BJ (cell line): Measurements from ENCODE around the gene SCIN. TPM values are rescaled to one million over a fixed set of nuclear protein-coding genes. Genes with fewer than 3 reads are reported as not detected.
"Not testable (repeated sequence)": the region's sequence is repeated elsewhere in the genome, so short reads cannot be mapped to it uniquely, and the experiment has no call there.

Experiments used
- CTCF ChIA-PET: fragments of 350-600 bp; formaldehyde crosslinking; extraction: SDS; loops from one replicate; lab custom pipeline; 2021; ENCODE audit warnings: antibody characterized with exemption, inconsistent platforms; lab: Yijun Ruan, JAX
- POLR2A ChIA-PET: fragments of 300-600 bp; sonication (Branson Sonifier 250); formaldehyde crosslinking; extraction: SDS; loops from one replicate; lab custom pipeline; 2021; ENCODE audit warnings: antibody characterized with exemption; lab: Charles Lee
- DNase-seq: peaks from one replicate; pipeline ENCODE4 v3.0.0-alpha.2; 2011; ENCODE audit warnings: low read depth
- H3K27me3 ChIP-seq: 2 replicates; pipeline ENCODE4 v1.6.0; 2011; ENCODE audit warnings: low read length; ENCODE audit not compliant: control insufficient read depth, insufficient read depth
- H3K36me3 ChIP-seq: 2 replicates; pipeline ENCODE4 v1.5.1; 2011; ENCODE audit warnings: low read length; ENCODE audit not compliant: control insufficient read depth, insufficient read depth
- H3K4me3 ChIP-seq: 2 replicates; pipeline ENCODE4 v1.5.1; 2011; ENCODE audit warnings: low read depth, mild to moderate bottlenecking, control low read depth, low read length
- CTCF ChIP-seq: IDR thresholded peaks from 2 replicates; pipeline ENCODE4 v1.5.1; 2011; ENCODE audit warnings: low read depth, mild to moderate bottlenecking, control low read depth, inconsistent platforms, low read length, moderate library complexity; ENCODE audit not compliant: insufficient read depth
- polyA minus RNA-seq: library from RNA; depleted of rRNA, polyadenylated mRNA; stranded (reverse); fragments of >200 nt; gene quantifications from 2 replicates; pipeline ENCODE4 v1.2.3, GENCODE V29; 2011; rRNA and poly(A)+ RNA removed
- polyA plus RNA-seq: library from polyadenylated mRNA; depleted of rRNA; stranded (reverse); fragments of >200 nt; gene quantifications from 2 replicates; pipeline ENCODE4 v1.2.3, GENCODE V29; 2011; rRNA removed

Gene SCIN
- polyA plus RNA-seq (0.06 and 0.17 TPM in 2 replicates), polyA minus RNA-seq (0.05 and 0.09 TPM in 2 replicates)

- TF ChIP-seq CTCF: no peak
- Histone ChIP-seq H3K27me3 (peaks cover 7% of the 10 kb centered on the region), H3K36me3 (no peaks in the 10 kb centered on the region), H3K4me3 (peak within 1 kb of the TSS; percentile 28)
- POLR2A ChIA-PET: no interaction called here
- CTCF ChIA-PET: interaction anchor here (1.2 kb wide), 1 partner anchor 10 kb away, joined by 3 read pairs; no protein-coding TSS in a partner anchor
- no peak for DNase-seq
These were observed at the start of gene SCIN for GRCh38 chr7:12570534-12571461. Gene SCIN, plus strand, starts transcription at chr7:12570720. Its CDS starts 67 bp downstream, at chr7:12570787.

DNA sequence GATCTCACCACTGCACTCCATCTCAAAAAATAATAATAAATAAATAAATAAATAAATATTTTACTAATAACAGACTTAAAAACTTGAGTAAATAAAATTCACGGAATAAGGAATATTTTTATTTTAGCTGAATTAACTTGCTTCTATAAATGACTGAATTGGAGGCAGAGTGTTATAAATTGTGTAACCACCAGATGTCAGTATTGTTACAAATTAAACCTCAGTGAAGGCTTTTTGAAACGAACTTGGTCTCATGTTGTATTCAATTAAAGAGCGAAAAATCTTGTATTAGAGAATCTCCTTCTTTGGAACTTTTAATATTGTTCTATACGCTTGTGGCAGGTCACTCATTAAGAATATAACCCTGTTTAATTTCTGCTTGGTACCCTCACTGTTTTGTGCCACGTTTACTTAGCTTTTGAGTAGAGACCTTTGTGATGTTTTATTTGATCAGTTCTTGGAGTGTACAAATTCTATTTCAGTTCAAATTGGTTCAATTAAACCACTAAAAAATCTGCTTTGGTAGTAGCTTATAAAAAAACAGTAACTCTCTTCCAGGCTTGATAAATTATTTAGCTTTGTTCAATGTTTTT is 45.6 kb upstream of the SCIN start:
- Histone ChIP-seq H3K36me3 (no peaks in the 10 kb centered on the region), H3K27me3 (no peaks in the 10 kb centered on the region), H3K4me3 (no peak overlapping the region)
- ChIA-PET POLR2A (no interaction called here), CTCF (interaction anchor here (0.7 to 2.8 kb wide), 14 partner anchors 10 to 742 kb away, joined by 3 to 35 read pairs (median 4); partner anchors contain the start of gene ARL4A)
- DNase-seq: peak; percentile 7
- peak; percentile 45 for TF ChIP-seq CTCF

GRCh38 chr7:12526693-12527092 is 43.8 kb upstream of the SCIN start:
- POLR2A ChIA-PET, H3K36me3 ChIP-seq, DNase-seq, H3K4me3 ChIP-seq, H3K27me3 ChIP-seq: not testable (repeated sequence)
- CTCF ChIA-PET: interaction anchor here (0.8 kb wide), 1 partner anchor 97 kb away, joined by 3 read pairs; no protein-coding TSS in a partner anchor

DNA sequence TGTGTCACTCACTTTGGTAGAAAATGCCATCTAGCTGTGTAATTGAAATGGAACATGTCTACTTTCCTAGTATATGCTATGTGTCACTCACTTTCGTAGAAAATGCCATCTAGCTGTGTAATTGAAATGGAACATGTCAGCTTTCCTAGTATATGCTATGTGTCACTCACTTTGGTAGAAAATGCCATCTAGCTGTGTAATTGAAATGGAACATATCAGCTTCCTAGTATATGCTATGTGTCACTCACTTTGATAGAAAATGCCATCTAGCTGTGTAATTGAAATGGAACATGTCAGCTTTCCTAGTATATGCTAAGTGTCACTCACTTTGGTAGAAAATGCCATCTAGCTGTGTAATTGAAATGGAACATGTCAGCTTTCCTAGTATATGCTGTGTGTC is 42.9 kb upstream of the SCIN start:
- H3K27me3 ChIP-seq, DNase-seq, H3K4me3 ChIP-seq, H3K36me3 ChIP-seq, POLR2A ChIA-PET, CTCF ChIA-PET: not testable (repeated sequence)

DNA sequence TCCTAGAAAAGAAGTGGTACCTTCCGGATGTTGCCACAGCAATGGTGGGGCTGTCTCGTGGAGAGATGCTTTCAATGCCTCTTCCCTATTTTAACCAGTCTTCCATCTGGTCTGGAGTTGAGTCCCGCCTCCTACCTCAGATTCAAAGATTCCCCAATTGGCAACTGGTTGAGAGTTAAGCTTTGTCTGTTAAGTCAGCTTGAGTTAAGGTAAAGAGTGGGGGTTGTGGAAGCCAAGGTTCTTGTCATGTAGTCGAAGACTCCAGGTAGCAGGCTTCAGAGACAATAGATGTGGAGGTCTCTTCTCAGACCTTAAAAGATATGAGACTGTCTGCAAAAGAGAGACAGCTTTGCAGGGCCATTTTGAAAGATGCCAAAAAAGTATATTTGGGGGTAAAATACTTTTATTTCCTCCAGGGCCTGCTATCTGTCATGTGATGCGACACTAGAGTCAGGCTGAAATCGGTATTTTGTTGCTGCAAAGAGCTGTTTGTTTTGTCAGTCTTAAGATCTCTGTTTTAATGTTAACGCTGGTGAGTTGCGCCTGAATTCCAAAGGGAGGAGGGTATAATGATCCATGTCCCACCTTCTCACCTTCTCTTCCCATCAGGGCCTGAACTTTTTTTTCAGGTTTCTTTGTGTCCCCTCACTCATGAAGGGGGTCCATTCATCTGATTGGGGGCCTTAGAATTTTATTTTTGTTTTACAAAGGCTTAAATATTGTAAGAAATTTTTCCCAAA is 40.4 kb upstream of the SCIN start:
- no peaks in the 10 kb centered on the region for H3K36me3 ChIP-seq
- TF ChIP-seq CTCF: no peak
- ChIA-PET POLR2A (no interaction called here), CTCF (no interaction called here)
- no peak overlapping the region for H3K4me3 ChIP-seq
- H3K27me3 ChIP-seq: no peaks in the 10 kb centered on the region
- no peak for DNase-seq
